Esophagus muscularis mucosa (tissue), 4 donors: ENCODE data around the gene CLDN4. TPM values are rescaled to one million over a fixed set of nuclear protein-coding genes. Genes with fewer than 3 reads are reported as not detected.

Source experiments
- DNase-seq: peaks from one replicate; pipeline ENCODE4 v3.0.0-alpha.2; 2017; ENCODE audit errors: extremely low spot score
- H3K27ac ChIP-seq, 4 donors: fragments of 200-600 bp; sonication (generic); replicated peaks in 1 of 4; 1 replicate in 3 of 4; 2 replicates in 1 of 4; pipeline ENCODE4 v1.5.1; 2016 to 2019; ENCODE audit warnings: mild to moderate bottlenecking in 1 of 4
- H3K27me3 ChIP-seq, 4 donors: fragments of 200-600 bp; sonication (generic); one replicate each; pipeline versions ENCODE4 v1.5.1 to v1.6.0; 2016 to 2019
- H3K36me3 ChIP-seq, 4 donors: fragments of 200-600 bp; sonication (generic); one replicate each; pipeline ENCODE4 v1.5.1; 2016 to 2019
- H3K4me1 ChIP-seq, 4 donors: fragments of 200-600 bp; sonication (generic); one replicate each; pipeline ENCODE4 v1.5.1; 2016 to 2019
- H3K4me3 ChIP-seq, 4 donors: fragments of 200-600 bp; sonication (generic); 1 replicate in 2 of 4; 2 replicates in 2 of 4; pipeline ENCODE4 v1.5.1; 2016 to 2019; ENCODE audit warnings: mild to moderate bottlenecking in 4 of 4, moderate library complexity in 1 of 4
- H3K9me3 ChIP-seq, 4 donors: fragments of 200-600 bp; sonication (generic); 1 replicate in 3 of 4; 2 replicates in 1 of 4; pipeline ENCODE4 v1.5.1; 2016 to 2019
- CTCF ChIP-seq, 3 experiments: fragments of 200-600 bp in 2 of 3; fragments of 450-650 bp in 1 of 3; sonication (generic) in 2 of 3; IDR thresholded peaks; one replicate each; pipeline ENCODE4 v1.5.1; 2017 to 2019; ENCODE audit warnings: antibody characterized with exemption in 3 of 3, mild to moderate bottlenecking in 2 of 3, moderate library complexity in 1 of 3
- EP300 ChIP-seq: sonication (generic); formaldehyde crosslinking; IDR thresholded peaks from one replicate; pipeline ENCODE4 v1.6.1; 2017; ENCODE audit warnings: antibody characterized with exemption
- POLR2A ChIP-seq: fragments of 450-650 bp; IDR thresholded peaks from one replicate; pipeline ENCODE4 v1.6.1; 2017; ENCODE audit warnings: antibody characterized with exemption, moderate library complexity, mild to moderate bottlenecking, low read depth
- POLR2AphosphoS5 ChIP-seq, 2 donors: sonication (generic); formaldehyde crosslinking; IDR thresholded peaks; one replicate each; pipeline ENCODE4 v1.6.1; 2017; ENCODE audit warnings: antibody characterized with exemption in 2 of 2
- WGBS: methylation state at CpG from one replicate; pipeline ENCODE4 v1.1.5; 2018; 5-methylcytosine and 5-hydroxymethylcytosine counted together
- intact Hi-C: fragments of 100-400 bp; cut with DNase I; formaldehyde crosslinking; loops from one replicate; pipeline ENCODE4 v1.15.1; 2023
- total RNA-seq, 4 donors: library from RNA; depleted of rRNA; stranded (reverse); fragments of >200 nt; gene quantifications; one replicate each; pipeline versions ENCODE4 v1.1.0 to v1.2.1, GENCODE V29; 2016

The CLDN4 gene
- total RNA-seq, 4 donors from 2014 or later, result 0.42 to 3.1 (median 1.7) TPM

GRCh38 chr7:73828107-73828803 lies 2.5 kb upstream of the CLDN4 start:
- Histone ChIP-seq H3K36me3 (no peaks in the 10 kb centered on the region), H3K27me3 (peaks cover 0 to 46% (median 2%) of the 10 kb centered on the region in 4 donors), H3K27ac (no peak overlapping the region), H3K9me3 (no peaks in the 10 kb centered on the region), H3K4me3 (no peak overlapping the region), H3K4me1 (peaks cover 3 to 21% (median 17%) of the 10 kb centered on the region in 4 donors)
- intact Hi-C loops, result no loop called here
- 71% methylated on average over 14 of the region's 14 CpGs for WGBS
- no peak for DNase-seq
- TF ChIP-seq POLR2AphosphoS5 (IDR thresholded peaks at IDR 0.05) (no peak), EP300 (no peak), CTCF (IDR thresholded peaks at IDR 0.05) (no peak), POLR2A (no peak)

GRCh38 chr7:73828972-73829371 lies 1.8 kb upstream of the CLDN4 start:
- no peak for DNase-seq
- H3K36me3 ChIP-seq, result no peaks in the 10 kb centered on the region
- no peak overlapping the region for H3K4me3 ChIP-seq
- intact Hi-C loops, result no loop called here
- H3K9me3 ChIP-seq, result no peaks in the 10 kb centered on the region
- TF ChIP-seq CTCF (IDR thresholded peaks at IDR 0.05) (no peak), POLR2A (no peak), POLR2AphosphoS5 (IDR thresholded peaks at IDR 0.05) (no peak), EP300 (no peak)
- no peak overlapping the region for H3K27ac ChIP-seq
- peaks cover 3 to 21% (median 17%) of the 10 kb centered on the region in 4 donors for H3K4me1 ChIP-seq
- 100% methylated on average over 3 of the region's 5 CpGs for WGBS
- H3K27me3 ChIP-seq, result peaks cover 0 to 53% (median 2%) of the 10 kb centered on the region in 4 donors

- Histone ChIP-seq H3K27me3 (peaks cover 0 to 58% (median 2%) of the 10 kb centered on the region in 4 donors), H3K27ac (no peak overlapping the region), H3K36me3 (no peaks in the 10 kb centered on the region), H3K4me1 (peaks cover 3 to 21% (median 17%) of the 10 kb centered on the region in 4 donors), H3K4me3 (no peak overlapping the region), H3K9me3 (no peaks in the 10 kb centered on the region)
- TF ChIP-seq EP300 (no peak), POLR2A (no peak), CTCF (IDR thresholded peaks at IDR 0.05) (no peak), POLR2AphosphoS5 (IDR thresholded peaks at IDR 0.05) (no peak)
- WGBS, result 59% methylated on average over 7 of the region's 7 CpGs
- intact Hi-C loops, result no loop called here
- DNase-seq, result no peak
Observed at GRCh38 chr7:73829505-73829904, 1.3 kb upstream of the CLDN4 start.

GRCh38 chr7:73829921-73830680 lies 695 bp upstream of the CLDN4 start:
- Histone ChIP-seq H3K9me3 (no peaks in the 10 kb centered on the region), H3K27me3 (peaks cover 0 to 61% (median 2%) of the 10 kb centered on the region in 4 donors), H3K4me3 (no peak overlapping the region), H3K36me3 (no peaks in the 10 kb centered on the region), H3K27ac (no peak overlapping the region), H3K4me1 (peaks cover 3 to 21% (median 17%) of the 10 kb centered on the region in 4 donors)
- 78% methylated on average over 13 of the region's 13 CpGs for WGBS
- intact Hi-C loops, result no loop called here
- no peak for DNase-seq
- no peak for TF ChIP-seq POLR2A
- TF ChIP-seq POLR2AphosphoS5 (IDR thresholded peaks at IDR 0.05), result no peak
- TF ChIP-seq EP300, result no peak
- no peak for TF ChIP-seq CTCF (IDR thresholded peaks at IDR 0.05)
